H1 (cell line): ENCODE data around the gene AKR1B15. TPM values are rescaled to one million over a fixed set of nuclear protein-coding genes. Genes with fewer than 3 reads are reported as not detected.

ENCODE experiments used
- CTCF ChIA-PET: fragments of 300-600 bp; sonication (Branson Sonifier 250); formaldehyde crosslinking; loops from one replicate; lab custom pipeline; 2021; ENCODE audit not compliant: partially characterized antibody; lab: Charles Lee
- POLR2A ChIA-PET: fragments of 300-600 bp; sonication (Branson Sonifier 250); formaldehyde crosslinking; loops from one replicate; lab custom pipeline; 2021; ENCODE audit warnings: inconsistent platforms; ENCODE audit not compliant: partially characterized antibody; lab: Charles Lee
- DNase-seq, 2 experiments: peaks; one replicate each; pipeline versions ENCODE4 v3.0.0 to v3.0.0-alpha.2; 2010 to 2022; ENCODE audit warnings: low spot score in 2 of 2, low read depth in 1 of 2, mixed read lengths in 1 of 2
- FAIRE-seq: peaks from 2 replicates; lab custom pipeline; 2011; peaks lifted over from hg19 to GRCh38; lab: Jason Lieb, UNC
- H2AFZ ChIP-seq: 2 replicates; pipeline ENCODE4 v1.8.1; 2012; ENCODE audit warnings: low read length, inconsistent platforms
- H2AK5ac ChIP-seq: 2 replicates; pipeline ENCODE4 v1.6.1; 2013; ENCODE audit warnings: low read depth, low read length
- H2BK120ac ChIP-seq: replicated peaks from 2 replicates; pipeline ENCODE3; 2013; ENCODE audit warnings: low read depth, low read length, inconsistent platforms
- H2BK12ac ChIP-seq: 2 replicates; pipeline ENCODE4 v1.6.1; 2013; ENCODE audit warnings: low read depth, low read length
- H2BK15ac ChIP-seq: 2 replicates; pipeline ENCODE4 v1.6.1; 2013; ENCODE audit warnings: low read length
- H2BK20ac ChIP-seq: 2 replicates; pipeline ENCODE4 v1.6.1; 2013; ENCODE audit warnings: low read length
- H2BK5ac ChIP-seq: 2 replicates; pipeline ENCODE4 v1.6.1; 2013; ENCODE audit warnings: low read depth, low read length
- H3K14ac ChIP-seq: 2 replicates; pipeline ENCODE4 v1.6.1; 2013; ENCODE audit warnings: inconsistent platforms; ENCODE audit not compliant: insufficient read length
- H3K18ac ChIP-seq: 2 replicates; pipeline ENCODE4 v1.6.1; 2013; ENCODE audit warnings: low read length; ENCODE audit errors: extremely low read depth
- H3K23ac ChIP-seq: 2 replicates; pipeline ENCODE4 v1.6.1; 2013; ENCODE audit warnings: inconsistent platforms; ENCODE audit not compliant: insufficient read length
- H3K23me2 ChIP-seq: 2 replicates; pipeline ENCODE4 v1.6.1; 2013; ENCODE audit warnings: low read depth, low read length
- H3K27ac ChIP-seq: 2 replicates; pipeline ENCODE4 v1.6.1; 2011; ENCODE audit warnings: low read depth, low read length, inconsistent platforms
- H3K27me3 ChIP-seq, 4 experiments: replicated peaks in 1 of 4; 1 replicate in 1 of 4; 2 replicates in 3 of 4; pipeline versions ENCODE4 v1.6.1 to v1.8.1; 2011 to 2013; ENCODE audit warnings: low read length in 3 of 4, mild to moderate bottlenecking in 3 of 4, inconsistent platforms in 2 of 4, mixed read lengths in 2 of 4, moderate library complexity in 1 of 4; ENCODE audit not compliant: control insufficient read depth in 3 of 4, insufficient read depth in 3 of 4; ENCODE audit errors: extremely low read depth in 1 of 4
- H3K36me3 ChIP-seq, 4 experiments: 2 replicates each; pipeline versions ENCODE4 v1.6.1 to v1.8.1; 2011 to 2013; ENCODE audit warnings: mild to moderate bottlenecking in 4 of 4, low read length in 3 of 4, moderate library complexity in 2 of 4, control low read depth in 1 of 4, inconsistent platforms in 1 of 4; ENCODE audit not compliant: insufficient read depth in 4 of 4, control insufficient read depth in 2 of 4
- H3K4ac ChIP-seq: replicated peaks from 2 replicates; pipeline ENCODE3; 2013; ENCODE audit warnings: low read length, low read depth, mixed read lengths, inconsistent platforms; ENCODE audit not compliant: insufficient read length
- H3K4me1 ChIP-seq, 4 experiments: replicated peaks in 1 of 4; 1 replicate in 1 of 4; 2 replicates in 3 of 4; pipeline versions ENCODE4 v1.6.1 to v1.8.1; 2011 to 2013; ENCODE audit warnings: low read length in 3 of 4, inconsistent platforms in 2 of 4, mixed read lengths in 1 of 4; ENCODE audit not compliant: insufficient read depth in 4 of 4, control insufficient read depth in 3 of 4
- H3K4me2 ChIP-seq, 2 experiments: 2 replicates each; pipeline versions ENCODE4 v1.6.1 to v1.8.1; 2011 to 2013; ENCODE audit warnings: low read depth in 2 of 2, low read length in 2 of 2, control low read depth in 1 of 2, inconsistent platforms in 1 of 2, mild to moderate bottlenecking in 1 of 2; ENCODE audit not compliant: insufficient read depth in 1 of 2
- H3K4me3 ChIP-seq, 4 experiments: fragments of 200-600, 300-600 bp in 1 of 4; sonication (generic), shearing (Covaris generic), sonication (Bioruptor Twin) in 1 of 4; 2 replicates each; pipeline versions ENCODE4 v1.5.1 to v1.8.1; 2011 to 2016; ENCODE audit warnings: low read length in 4 of 4, low read depth in 3 of 4, control low read depth in 2 of 4, inconsistent platforms in 2 of 4, mild to moderate bottlenecking in 2 of 4, mixed read lengths in 1 of 4, moderate library complexity in 1 of 4; ENCODE audit not compliant: insufficient read depth in 2 of 4; ENCODE audit errors: extremely low read depth in 1 of 4
- H3K56ac ChIP-seq: replicated peaks from 2 replicates; pipeline ENCODE3; 2013; ENCODE audit warnings: low read depth, mild to moderate bottlenecking, mixed read lengths, low read length, inconsistent platforms; ENCODE audit not compliant: insufficient read length
- H3K79me1 ChIP-seq: 2 replicates; pipeline ENCODE4 v1.6.1; 2013; ENCODE audit warnings: low read depth, low read length, control low read depth
- H3K79me2 ChIP-seq, 2 experiments: 2 replicates each; pipeline versions ENCODE4 v1.6.1 to v1.8.1; 2012 to 2013; ENCODE audit warnings: low read length in 2 of 2, mild to moderate bottlenecking in 2 of 2, inconsistent platforms in 1 of 2; ENCODE audit not compliant: insufficient read depth in 2 of 2, control insufficient read depth in 1 of 2
- H3K9ac ChIP-seq, 4 experiments: replicated peaks in 1 of 4; 1 replicate in 1 of 4; 2 replicates in 3 of 4; pipeline versions ENCODE4 v1.6.1 to v1.8.1; 2011 to 2013; ENCODE audit warnings: low read depth in 3 of 4, low read length in 3 of 4, control low read depth in 2 of 4, mild to moderate bottlenecking in 2 of 4, moderate library complexity in 2 of 4, inconsistent platforms in 1 of 4; ENCODE audit errors: extremely low read depth in 1 of 4
- H3K9me3 ChIP-seq, 2 experiments: 2 replicates each; pipeline versions ENCODE4 v1.6.1 to v1.8.1; 2012 to 2013; ENCODE audit warnings: mild to moderate bottlenecking in 2 of 2, moderate library complexity in 2 of 2, control low read depth in 1 of 2, inconsistent platforms in 1 of 2, low read depth in 1 of 2, low read length in 1 of 2, mixed read lengths in 1 of 2; ENCODE audit not compliant: insufficient read depth in 2 of 2
- H4K20me1 ChIP-seq, 2 experiments: replicated peaks in 1 of 2; 2 replicates each; pipeline versions ENCODE3 to v1.8.1; 2011 to 2013; ENCODE audit warnings: inconsistent platforms in 2 of 2, low read length in 2 of 2, mild to moderate bottlenecking in 1 of 2; ENCODE audit not compliant: insufficient read depth in 2 of 2, control insufficient read depth in 1 of 2
- H4K5ac ChIP-seq: 2 replicates; pipeline ENCODE4 v1.6.1; 2013; ENCODE audit warnings: low read length, low read depth, mixed read lengths, inconsistent platforms; ENCODE audit not compliant: insufficient read length
- H4K8ac ChIP-seq: 2 replicates; pipeline ENCODE4 v1.8.0; 2013; ENCODE audit warnings: mild to moderate bottlenecking, moderate library complexity, low read length, inconsistent platforms; ENCODE audit not compliant: insufficient read depth; ENCODE audit errors: extremely low read depth
- H4K91ac ChIP-seq: replicated peaks from 2 replicates; pipeline ENCODE3; 2013; ENCODE audit warnings: low read length, mixed read lengths, inconsistent platforms; ENCODE audit not compliant: insufficient read length
- ATF3 ChIP-seq: IDR thresholded peaks from 2 replicates; pipeline ENCODE4 v1.6.1; 2011; ENCODE audit warnings: low read depth, mild to moderate bottlenecking, low read length; ENCODE audit not compliant: insufficient read depth
- BCL11A ChIP-seq, 2 experiments: IDR thresholded peaks; one replicate each; pipeline ENCODE4 v1.6.1; 2011; ENCODE audit warnings: low read depth in 2 of 2, low read length in 2 of 2, mild to moderate bottlenecking in 2 of 2
- CHD1 ChIP-seq: IDR thresholded peaks from 2 replicates; pipeline ENCODE4 v1.6.1; 2012; ENCODE audit warnings: low read depth, low read length, improper control_type of control experiment
- EGR1 ChIP-seq: IDR thresholded peaks from 2 replicates; pipeline ENCODE4 v1.6.1; 2011; ENCODE audit warnings: low read depth, low read length, borderline replicate concordance
- FOSL1 ChIP-seq: IDR thresholded peaks from 2 replicates; pipeline ENCODE4 v1.6.1; 2011; ENCODE audit warnings: mild to moderate bottlenecking, low read depth, low read length, moderate library complexity; ENCODE audit not compliant: insufficient read depth
- KDM4A ChIP-seq: IDR thresholded peaks from one replicate; pipeline ENCODE4 v1.7.1; 2012; ENCODE audit warnings: low read depth, mild to moderate bottlenecking, moderate library complexity, low read length, inconsistent platforms; ENCODE audit not compliant: severe bottlenecking
- POU5F1 ChIP-seq: IDR thresholded peaks from 2 replicates; pipeline ENCODE4 v1.6.1; 2011; ENCODE audit warnings: low read depth, mild to moderate bottlenecking, low read length, moderate library complexity
- RNF2 ChIP-seq: fragments of 200-900, 300-1000 bp; sonication (generic); IDR thresholded peaks from 2 replicates; pipeline ENCODE4 v1.7.1; 2016; ENCODE audit warnings: borderline replicate concordance, low read depth, mild to moderate bottlenecking, antibody characterized with exemption, low read length; ENCODE audit not compliant: poor library complexity, severe bottlenecking; ENCODE audit errors: missing control alignments
- SP1 ChIP-seq: IDR thresholded peaks from 2 replicates; pipeline ENCODE4 v1.6.1; 2011; ENCODE audit warnings: low read depth, low read length
- SRF ChIP-seq: IDR thresholded peaks from 2 replicates; pipeline ENCODE4 v1.6.1; 2011; ENCODE audit warnings: mild to moderate bottlenecking, low read depth, low read length, moderate library complexity
- TCF12 ChIP-seq: IDR thresholded peaks from 2 replicates; pipeline ENCODE4 v1.6.1; 2011; ENCODE audit warnings: low read depth, mild to moderate bottlenecking, low read length
- TEAD4 ChIP-seq: IDR thresholded peaks from 2 replicates; pipeline ENCODE4 v1.6.1; 2012; ENCODE audit warnings: low read depth, low read length, inconsistent platforms, mixed read lengths
- YY1 ChIP-seq: IDR thresholded peaks from 2 replicates; pipeline ENCODE4 v1.6.1; 2011; ENCODE audit warnings: low read depth, mild to moderate bottlenecking, low read length
- WGBS, 2 experiments: shearing (Covaris generic) in 1 of 2; methylation state at CpG; one replicate each; pipeline versions ENCODE4 v1.1.6 to v1.1.7; 2013 to 2015; ENCODE audit warnings: low lambda C conversion rate in 2 of 2, mixed read lengths in 2 of 2, inconsistent platforms in 1 of 2, low coverage in 1 of 2, missing lambda C conversion rate in 1 of 2; ENCODE audit not compliant: insufficient replicate concordance in 2 of 2, insufficient coverage in 1 of 2, insufficient read length in 1 of 2; ENCODE audit errors: extremely low coverage in 1 of 2, missing lambda C conversion rate in 1 of 2; 5-methylcytosine and 5-hydroxymethylcytosine counted together
- polyA plus RNA-seq, 7 experiments: library from polyadenylated mRNA; depleted of rRNA in 3 of 7; stranded (reverse) in 5 of 7; unstranded in 2 of 7; fragments of >200 nt in 5 of 7; fragments of 200-250 nt in 2 of 7; gene quantifications; 1 replicate in 5 of 7; 2 replicates in 1 of 7; 4 replicates in 1 of 7; pipeline versions ENCODE4 v1.2.1 to v1.2.3, GENCODE V29; 2011 to 2013; ENCODE audit warnings: missing spikeins in 2 of 7, mixed read lengths in 2 of 7
- total RNA-seq: library from RNA; stranded (reverse); fragmentation: NEBNext Ultra II Directional; extraction: Animal tissue kit (Norgen Biotek cat#: 25700); gene quantifications from 2 replicates; pipeline ENCODE4 v1.2.1, GENCODE V29; 2021

The AKR1B15 gene
- total and polyA plus RNA-seq, 2 of the 8 experiments (the other 6 are each of a cell fraction or from before 2014, with no cell fraction given): 0.15 to 0.47 TPM

GRCh38 chr7:134505856-134506255, 43.1 kb upstream of the AKR1B15 start:
- Histone ChIP-seq H3K4me3 (no peak overlapping the region), H2BK12ac (no peak overlapping the region), H3K9me3 (no peaks in the 10 kb centered on the region), H2BK120ac (no peak overlapping the region), H2BK20ac (no peak overlapping the region), H3K79me2 (no peaks in the 10 kb centered on the region), H4K91ac (no peak overlapping the region), H3K4ac (no peak overlapping the region), H3K14ac (no peak overlapping the region), H2AFZ (no peak overlapping the region), H4K20me1 (no peaks in the 10 kb centered on the region), H3K79me1 (no peaks in the 10 kb centered on the region), H2AK5ac (no peak overlapping the region), H3K27ac (no peak overlapping the region), H2BK5ac (no peak overlapping the region), H3K56ac (no peak overlapping the region), H3K4me1 (no peaks in the 10 kb centered on the region), H3K23me2 (no peaks in the 10 kb centered on the region), H2BK15ac (no peak overlapping the region), H3K27me3 (no peaks in the 10 kb centered on the region), H3K23ac (no peak overlapping the region), H4K8ac (no peak overlapping the region), H3K9ac (no peak overlapping the region), H3K18ac (no peak overlapping the region), H4K5ac (no peak overlapping the region), H3K4me2 (no peak overlapping the region), H3K36me3 (no peaks in the 10 kb centered on the region)
- DNase-seq: no peak
- POLR2A ChIA-PET: no interaction called here
- CTCF ChIA-PET: interaction anchor here (1.7 to 2.3 kb wide), 2 partner anchors 9 to 48 kb away, joined by 5 to 7 read pairs; partner anchors contain the start of gene AKR1B1
- 78% methylated on average over 4 of the region's 4 CpGs; no CpG with 5 or more reads in 1 of the 2 experiments for WGBS, 2 experiments
- FAIRE-seq: no peak
- TF ChIP-seq ATF3 (no peak), BCL11A (IDR thresholded peaks at IDR 0.05; ENCODE audit: low read depth in 2 of 2, low read length in 2 of 2) (no peak), TCF12 (no peak), KDM4A (no peak), EGR1 (no peak), SRF (no peak), RNF2 (no peak), TEAD4 (no peak), SP1 (no peak), POU5F1 (no peak), FOSL1 (no peak), YY1 (no peak), CHD1 (no peak)
